Natural killer cell (primary cell): ENCODE data around the gene ATXN10. TPM values are rescaled to one million over a fixed set of nuclear protein-coding genes. Genes with fewer than 3 reads are reported as not detected.
"Not testable (repeated sequence)": the region's sequence is repeated elsewhere in the genome, so short reads cannot be mapped to it uniquely, and the experiment has no call there.

Experiments
- ATAC-seq, 3 donors: fragments of 150-1000 bp in 2 of 3; fragments of 200-7000 bp in 1 of 3; cut with Tn5 transposase; 1 replicate in 1 of 3; 2 replicates in 2 of 3; pipeline ENCODE4 v1.10.0; 2021; ENCODE audit warnings: mild to moderate bottlenecking in 2 of 3, moderate library complexity in 2 of 3
- DNase-seq, 2 donors: peaks; one replicate each; pipeline versions ENCODE4 v3.0.0 to v3.0.0-alpha.2; 2013 to 2021; ENCODE audit warnings: mixed read lengths in 1 of 2
- H3K27ac ChIP-seq: one replicate; pipeline ENCODE4 v1.5.1; 2013; ENCODE audit warnings: mild to moderate bottlenecking, low read length
- H3K27me3 ChIP-seq: one replicate; pipeline ENCODE4 v1.6.1; 2013; ENCODE audit warnings: low read length; ENCODE audit not compliant: control insufficient read depth, insufficient read depth
- H3K36me3 ChIP-seq: one replicate; pipeline ENCODE4 v1.6.1; 2013; ENCODE audit warnings: low read length; ENCODE audit not compliant: control insufficient read depth, insufficient read depth
- H3K4me1 ChIP-seq: one replicate; pipeline ENCODE4 v1.6.1; 2013; ENCODE audit warnings: low read length; ENCODE audit not compliant: control insufficient read depth, insufficient read depth
- H3K4me3 ChIP-seq: one replicate; pipeline ENCODE4 v1.5.1; 2013; ENCODE audit warnings: low read length
- H3K9me3 ChIP-seq: one replicate; pipeline ENCODE4 v1.6.1; 2013; ENCODE audit warnings: low read length; ENCODE audit not compliant: control insufficient read depth, insufficient read depth
- H3K27ac Mint-ChIP-seq, 2 donors: one replicate each; pipeline ENCODE4 v1.8.0; 2022; ENCODE audit warnings: mild to moderate bottlenecking in 2 of 2, mixed read lengths in 2 of 2, moderate library complexity in 1 of 2
- H3K27me3 Mint-ChIP-seq, 2 donors: one replicate each; pipeline ENCODE4 v1.8.0; 2022; ENCODE audit warnings: low read depth in 2 of 2, mixed read lengths in 2 of 2
- H3K36me3 Mint-ChIP-seq: one replicate; pipeline ENCODE4 v1.8.0; 2022; ENCODE audit warnings: mixed read lengths
- H3K4me1 Mint-ChIP-seq, 2 donors: one replicate each; pipeline ENCODE4 v1.8.0; 2022; ENCODE audit warnings: mixed read lengths in 2 of 2
- H3K4me3 Mint-ChIP-seq: one replicate; pipeline ENCODE4 v1.8.0; 2022; ENCODE audit warnings: mild to moderate bottlenecking, moderate library complexity, mixed read lengths
- H3K9me3 Mint-ChIP-seq, 2 donors: one replicate each; pipeline ENCODE4 v1.8.0; 2022; ENCODE audit warnings: mixed read lengths in 2 of 2
- CTCF ChIP-seq: fragments of 200-600 bp; IDR thresholded peaks from one replicate; pipeline ENCODE4 v1.8.0; 2022; ENCODE audit warnings: antibody characterized with exemption
- WGBS: methylation state at CpG from one replicate; pipeline ENCODE4 v1.1.7; 2013; ENCODE audit warnings: missing lambda C conversion rate; ENCODE audit not compliant: insufficient coverage; 5-methylcytosine and 5-hydroxymethylcytosine counted together
- intact Hi-C: fragments of 100-400 bp; cut with micrococcal nuclease; formaldehyde crosslinking; loops from one replicate; pipeline ENCODE4 v1.14.2; 2022
- total RNA-seq, 4 donors: library from RNA; stranded (reverse); fragments of 120-200 nt in 1 of 4; gene quantifications; one replicate each; pipeline versions ENCODE4 v1.2.3 to v1.2.4, GENCODE V29; 2013 to 2022

ATXN10 gene
- total RNA-seq, 3 donors from 2014 or later (not counting 1 experiment from before 2014, with no cell fraction given): 79.3 to 90.5 (median 88.8) TPM

GRCh38 chr22:45680932-45681700 lies 9.5 kb downstream of the ATXN10 start:
- intact Hi-C loops: no loop called here

GRCh38 chr22:45682064-45682463 lies 10.4 kb downstream of the ATXN10 start:
- intact Hi-C loops: no loop called here
- no peak for DNase-seq
- Histone ChIP-seq H3K4me3 (no peak overlapping the region), H3K27ac (no peak overlapping the region), H3K27me3 (no peaks in the 10 kb centered on the region), H3K36me3 (no peaks in the 10 kb centered on the region), H3K4me1 (peaks cover 16% of the 10 kb centered on the region), H3K9me3 (no peaks in the 10 kb centered on the region)
- Mint-ChIP-seq H3K4me1 (peaks cover 6 to 25% of the 10 kb centered on the region in 2 donors), H3K27ac (no peak overlapping the region), H3K27me3 (no peaks in the 10 kb centered on the region), H3K36me3 (no peaks in the 10 kb centered on the region), H3K4me3 (no peak overlapping the region), H3K9me3 (no peaks in the 10 kb centered on the region)
- no peak for ATAC-seq
- no peak for TF ChIP-seq CTCF
- WGBS: 48% methylated on average over 4 of the region's 4 CpGs

More at GRCh38 chr22:45680932-45681700, 9.5 kb downstream of the ATXN10 start:
- no peak for TF ChIP-seq CTCF
- H3K9me3 Mint-ChIP-seq: no peaks in the 10 kb centered on the region
- ATAC-seq (no peak), DNase-seq (no peak)
- Histone ChIP-seq H3K4me1 (peaks cover 16% of the 10 kb centered on the region), H3K36me3 (no peaks in the 10 kb centered on the region), H3K4me3 (no peak overlapping the region), H3K27ac (no peak overlapping the region), H3K9me3 (no peaks in the 10 kb centered on the region), H3K27me3 (no peaks in the 10 kb centered on the region)
- 91% methylated on average over 5 of the region's 5 CpGs for WGBS
- peaks cover 5 to 22% of the 10 kb centered on the region in 2 donors for H3K4me1 Mint-ChIP-seq
- no peaks in the 10 kb centered on the region for H3K36me3 Mint-ChIP-seq
- no peak overlapping the region for H3K27ac Mint-ChIP-seq
- H3K27me3 Mint-ChIP-seq: no peaks in the 10 kb centered on the region
- H3K4me3 Mint-ChIP-seq: no peak overlapping the region

GRCh38 chr22:45682773-45683172 lies 11.1 kb downstream of the ATXN10 start:
- ATAC-seq, H3K27ac ChIP-seq: not testable (repeated sequence)

GRCh38 chr22:45683248-45683647 lies 11.6 kb downstream of the ATXN10 start:
- H3K4me1 ChIP-seq: peaks cover 16% of the 10 kb centered on the region
- no peak overlapping the region for H3K4me3 ChIP-seq
- Mint-ChIP-seq H3K27me3 (no peaks in the 10 kb centered on the region), H3K36me3 (no peaks in the 10 kb centered on the region), H3K4me3 (no peak overlapping the region), H3K4me1 (peaks cover 11 to 17% of the 10 kb centered on the region in 2 donors), H3K27ac (no peak overlapping the region), H3K9me3 (no peaks in the 10 kb centered on the region)
- ATAC-seq (no peak), DNase-seq (no peak)
- no peak overlapping the region for H3K27ac ChIP-seq
- intact Hi-C loops: no loop called here
- 70% methylated on average over 6 of the region's 6 CpGs for WGBS
- no peak for TF ChIP-seq CTCF
- no peaks in the 10 kb centered on the region for H3K36me3 ChIP-seq
- no peaks in the 10 kb centered on the region for H3K9me3 ChIP-seq
- no peaks in the 10 kb centered on the region for H3K27me3 ChIP-seq

More at GRCh38 chr22:45682773-45683172, 11.1 kb downstream of the ATXN10 start:
- DNase-seq, H3K9me3 Mint-ChIP-seq, H3K27ac Mint-ChIP-seq, H3K9me3 ChIP-seq, H3K27me3 Mint-ChIP-seq, H3K4me3 Mint-ChIP-seq, H3K27me3 ChIP-seq, intact Hi-C loops, H3K36me3 ChIP-seq, H3K36me3 Mint-ChIP-seq, H3K4me3 ChIP-seq: not testable (repeated sequence)
- peaks cover 16% of the 10 kb centered on the region for H3K4me1 ChIP-seq
- peaks cover 11 to 20% of the 10 kb centered on the region in 2 donors for H3K4me1 Mint-ChIP-seq
- WGBS: over 99% methylated on average over 5 of the region's 5 CpGs
